ENCODE results near the gene SLC22A16.

The SLC22A16 gene

DNA sequence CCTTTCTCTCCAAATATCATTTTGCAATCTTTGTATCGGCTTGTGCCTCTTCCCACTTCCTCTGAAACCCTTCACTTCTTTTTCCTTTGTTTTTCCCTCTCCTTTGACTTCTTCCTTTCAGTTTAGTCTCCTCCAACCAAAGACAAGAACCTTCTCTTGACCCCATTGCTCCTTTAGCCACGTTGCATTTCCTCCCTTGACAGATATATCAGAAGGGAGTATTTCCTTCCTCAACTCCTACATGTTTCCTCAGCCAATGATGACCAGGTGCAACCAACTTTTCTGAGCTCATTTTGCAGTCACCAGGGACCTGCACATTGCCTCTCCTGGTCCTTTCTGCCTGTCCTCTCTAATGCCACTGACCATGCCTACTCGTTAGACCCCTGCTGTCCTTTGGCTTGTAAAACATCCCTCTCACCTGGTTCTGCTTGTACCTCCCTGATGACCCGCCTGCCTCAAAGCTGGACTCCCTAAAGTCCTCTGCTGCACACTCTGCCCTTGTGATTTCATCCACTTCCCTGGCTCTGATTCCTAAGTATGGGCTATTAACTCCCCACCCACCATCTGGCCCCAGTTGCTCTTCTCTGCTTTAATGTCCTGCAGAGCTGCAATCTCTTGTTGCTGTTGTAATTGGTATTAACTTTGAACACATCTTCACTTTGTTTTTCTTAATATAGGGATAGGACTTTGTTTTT is 27.4 kb downstream of the SLC22A16 start:
- DNase-seq (ENCODE audit: low spot score): no peak

DNA sequence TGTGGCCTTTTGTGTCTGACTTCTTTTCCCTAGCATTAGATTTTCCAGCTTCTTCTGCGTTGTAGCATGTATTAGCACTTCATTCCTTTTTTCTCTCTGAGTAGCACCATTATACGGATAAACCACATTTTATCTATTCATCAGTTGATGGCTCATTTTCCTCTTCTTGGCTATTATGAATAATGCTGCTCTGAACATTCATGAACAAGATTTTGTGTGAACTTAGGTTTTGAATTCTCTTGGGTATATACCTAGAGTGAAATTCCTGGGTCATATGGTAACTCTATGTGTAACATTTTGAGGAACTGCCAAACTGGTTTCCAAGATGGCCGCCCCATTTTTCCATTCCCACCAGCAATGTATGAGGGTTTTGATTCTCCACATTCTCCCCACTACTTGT is 28.7 kb downstream of the SLC22A16 start:
- no peak for DNase-seq (ENCODE audit: low spot score)

DNA sequence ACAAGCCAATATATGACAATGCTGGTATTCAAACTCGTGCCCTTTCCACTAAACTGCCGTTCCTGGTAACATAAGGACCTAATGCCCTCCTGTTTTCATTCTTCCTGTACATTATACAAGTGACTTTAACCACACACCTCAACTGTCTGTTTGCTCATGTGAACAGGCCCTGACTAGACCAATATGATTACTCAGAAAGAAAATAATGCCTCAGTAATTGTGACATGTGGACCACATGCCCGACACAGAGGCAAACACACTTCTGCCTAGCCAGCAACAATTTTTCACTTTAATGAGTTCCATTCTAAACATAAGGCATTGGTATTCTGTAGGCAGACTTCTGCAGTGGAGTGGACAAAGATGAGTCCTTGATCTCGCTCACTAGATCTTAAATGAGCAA is 30.0 kb downstream of the SLC22A16 start:
- DNase-seq (ENCODE audit: low spot score): no peak

DNA sequence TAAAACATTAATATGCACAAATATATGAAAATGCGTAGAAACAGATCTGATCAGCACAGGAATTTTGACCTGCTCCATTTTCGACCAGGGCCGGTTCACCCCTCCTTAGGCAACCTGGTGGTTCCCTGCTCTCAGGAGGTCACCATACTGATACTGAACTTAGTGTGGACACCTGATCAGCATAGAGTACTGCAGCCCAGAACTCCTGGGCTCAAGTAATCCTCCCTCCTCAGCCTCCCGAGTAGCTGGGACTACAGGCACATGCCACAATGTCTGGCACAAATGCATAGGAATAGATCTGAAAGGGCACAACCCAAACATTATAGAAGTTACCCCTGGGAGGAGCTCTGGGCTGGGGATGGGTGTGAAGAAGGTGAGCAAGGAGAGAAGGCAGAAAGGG is 36.4 kb downstream of the SLC22A16 start:
- no peak for DNase-seq (ENCODE audit: low spot score)

DNA sequence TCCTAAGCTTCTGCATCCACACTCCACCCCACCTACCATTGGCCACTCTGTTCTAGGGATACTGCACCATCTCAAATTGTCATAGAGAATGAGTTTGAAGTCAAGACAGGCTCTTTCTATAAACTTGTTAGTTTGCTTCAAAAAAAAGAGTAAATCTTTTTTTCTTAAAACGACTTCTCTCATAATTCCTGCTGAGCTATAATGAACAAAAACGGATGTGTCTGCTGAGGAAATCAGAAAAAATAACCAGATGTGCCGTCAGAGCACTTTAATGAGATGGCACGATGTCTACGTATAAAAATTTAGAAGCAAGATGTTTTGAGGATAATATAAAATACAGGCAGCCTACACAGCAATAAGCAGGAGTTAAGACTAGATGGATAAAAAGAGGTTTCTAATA is 37.1 kb downstream of the SLC22A16 start:
- DNase-seq (ENCODE audit: low spot score): no peak

DNA sequence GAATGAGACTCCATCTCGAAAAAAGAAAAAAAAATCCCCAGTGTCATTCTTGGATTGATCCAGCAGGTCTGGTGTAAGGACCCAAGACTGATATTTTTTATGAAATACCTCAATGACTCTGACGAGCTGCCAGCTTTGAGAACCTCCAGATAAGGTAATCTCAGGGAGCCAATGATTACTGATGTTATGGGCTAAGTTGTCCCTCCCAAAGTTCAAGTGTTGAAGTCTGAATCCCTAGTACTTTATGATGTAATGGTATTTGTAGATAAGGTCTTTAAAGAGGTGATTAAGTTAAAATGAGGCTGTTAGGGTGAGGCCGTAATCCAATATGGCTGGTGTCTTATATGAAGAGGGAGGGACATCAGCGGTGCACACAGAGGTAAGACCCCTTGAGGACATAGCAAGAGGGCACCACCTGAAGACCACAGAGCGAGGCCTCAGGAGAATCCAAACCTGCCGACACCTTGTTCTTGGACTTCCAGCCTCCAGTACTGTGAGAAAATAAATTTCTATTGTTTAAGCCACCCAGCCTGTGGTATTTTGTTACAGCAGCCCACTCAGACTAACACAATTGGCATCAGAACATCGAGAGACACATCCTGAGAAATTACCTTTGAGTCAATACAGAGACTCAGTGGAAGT is 41.3 kb downstream of the SLC22A16 start:
- DNase-seq (ENCODE audit: low spot score): no peak

DNA sequence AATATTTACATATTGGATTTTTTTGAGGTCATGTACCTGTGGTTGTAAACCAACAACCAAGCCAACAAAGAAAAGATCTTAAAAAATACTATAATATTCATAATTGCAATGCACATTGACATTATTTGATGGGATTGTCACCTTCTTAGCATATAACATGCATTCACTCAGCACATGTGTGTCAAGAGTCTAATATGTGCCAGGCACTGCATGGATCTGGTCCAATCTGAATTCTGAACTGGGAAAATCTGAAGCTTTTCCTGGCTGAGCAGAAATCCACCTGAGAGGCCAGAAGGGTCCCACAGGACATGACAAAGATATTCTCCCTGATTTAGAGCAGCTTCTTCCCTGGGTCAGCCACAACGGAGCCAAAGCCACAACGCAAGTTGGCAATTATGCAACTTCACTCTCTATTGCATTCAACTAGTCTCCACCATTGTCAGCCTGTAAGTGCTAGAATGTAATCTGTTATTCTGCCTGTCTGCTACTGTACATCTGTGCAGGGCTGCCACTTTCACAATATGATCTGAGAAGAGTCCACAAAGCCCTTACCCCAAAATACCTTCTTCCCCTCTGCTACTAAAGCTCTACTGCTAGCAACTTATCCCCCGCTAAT is 44.0 kb downstream of the SLC22A16 start:
- no peak for DNase-seq (ENCODE audit: low spot score)

DNA sequence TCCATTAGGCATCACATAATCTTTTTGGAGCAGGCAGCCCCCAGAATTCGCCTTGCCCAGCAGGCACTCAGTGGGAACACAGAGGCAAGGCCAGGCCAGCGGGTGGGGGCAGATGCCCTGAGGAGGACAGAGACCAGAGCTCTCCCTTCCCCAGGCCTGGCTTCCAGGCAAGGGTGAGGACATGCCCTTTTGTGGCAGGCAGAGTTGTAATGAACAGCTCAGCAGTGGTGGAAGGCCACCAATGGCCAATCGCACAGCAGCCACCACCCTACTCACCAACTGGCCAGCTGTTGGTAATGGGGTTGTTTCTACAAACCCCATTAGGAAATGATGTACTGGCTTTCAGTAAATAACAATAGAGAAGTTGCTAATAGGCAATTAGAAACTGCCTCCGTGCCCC is 45.7 kb downstream of the SLC22A16 start:
- no peak for DNase-seq (ENCODE audit: low spot score)

DNA sequence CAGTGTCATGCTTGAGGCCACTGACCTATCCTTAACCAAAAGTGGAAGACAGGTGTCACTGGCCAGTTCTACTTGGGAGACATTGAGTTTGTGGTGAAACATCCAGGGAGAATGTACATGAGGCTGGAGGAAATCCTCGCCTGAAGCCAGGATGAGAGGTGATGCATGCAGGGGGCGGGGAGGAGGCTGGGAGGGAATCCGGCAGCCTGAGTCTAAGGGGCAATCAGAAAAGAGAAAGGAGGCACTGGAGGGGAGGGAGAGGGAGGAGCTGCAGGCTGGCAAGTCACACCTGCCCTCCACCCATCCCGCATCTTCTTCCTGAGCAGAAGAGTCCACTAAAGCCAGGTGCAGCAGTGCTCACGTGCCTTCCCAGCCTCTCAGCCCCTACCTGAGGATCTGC is 46.2 kb downstream of the SLC22A16 start:
- DNase-seq (ENCODE audit: low spot score): no peak

DNA sequence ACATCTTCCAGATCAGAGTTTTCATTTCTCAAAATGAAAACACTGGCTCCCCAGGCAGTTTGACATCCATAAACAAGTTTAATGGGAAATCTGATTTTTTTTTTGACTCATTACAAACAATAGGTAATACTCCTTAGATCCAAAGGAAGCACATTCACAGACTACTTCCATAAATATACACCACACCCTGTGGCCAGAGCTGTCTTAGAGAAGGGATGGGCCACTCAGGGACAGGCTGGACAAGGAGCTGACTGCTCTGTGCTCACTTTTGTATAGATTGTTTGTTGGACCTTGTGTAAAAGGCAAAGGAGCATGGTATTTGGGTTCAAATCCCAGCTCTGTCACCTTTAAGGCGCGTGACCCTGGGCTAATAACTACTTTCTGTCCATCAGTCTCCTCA is 48.3 kb downstream of the SLC22A16 start:
- DNase-seq (ENCODE audit: low spot score): no peak

DNA sequence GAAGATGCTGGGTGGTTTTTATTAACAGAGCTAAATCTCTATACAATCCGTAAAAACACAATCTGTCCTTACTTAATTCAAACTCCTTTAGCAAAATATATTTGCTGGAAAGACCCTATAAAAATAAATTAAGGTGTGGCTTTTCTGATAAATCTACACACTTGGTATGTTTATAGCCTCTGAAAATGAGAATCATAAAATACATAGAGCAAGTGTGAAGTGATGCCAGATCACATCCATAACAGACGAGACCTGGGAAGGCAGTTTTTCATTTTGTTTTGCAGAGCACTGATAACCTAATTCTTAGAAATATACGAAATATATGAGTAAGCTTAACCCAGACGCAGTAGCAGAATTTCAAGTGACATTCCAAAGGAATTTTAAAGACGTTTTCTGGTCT is 50.6 kb downstream of the SLC22A16 start:
- DNase-seq (ENCODE audit: low spot score): no peak

DNA sequence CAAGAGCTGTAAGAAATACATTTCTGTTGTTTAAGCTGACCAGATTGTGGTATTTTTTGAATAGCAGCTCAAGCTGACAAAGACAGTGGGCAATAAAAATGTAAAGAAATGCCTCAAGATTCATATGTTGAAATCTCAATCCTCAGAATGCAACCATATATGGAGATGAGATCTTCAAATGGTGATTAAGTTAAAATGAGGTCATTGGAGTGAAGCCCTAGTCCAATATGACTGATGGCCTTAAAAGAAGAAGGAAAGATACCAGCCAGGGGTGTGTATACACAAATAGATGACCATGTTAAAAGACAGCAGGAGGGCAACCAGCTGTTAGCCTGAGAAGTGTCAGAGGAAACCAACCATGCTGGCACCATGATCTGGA is 54.0 kb downstream of the SLC22A16 start:
- DNase-seq (ENCODE audit: low spot score): no peak

DNA sequence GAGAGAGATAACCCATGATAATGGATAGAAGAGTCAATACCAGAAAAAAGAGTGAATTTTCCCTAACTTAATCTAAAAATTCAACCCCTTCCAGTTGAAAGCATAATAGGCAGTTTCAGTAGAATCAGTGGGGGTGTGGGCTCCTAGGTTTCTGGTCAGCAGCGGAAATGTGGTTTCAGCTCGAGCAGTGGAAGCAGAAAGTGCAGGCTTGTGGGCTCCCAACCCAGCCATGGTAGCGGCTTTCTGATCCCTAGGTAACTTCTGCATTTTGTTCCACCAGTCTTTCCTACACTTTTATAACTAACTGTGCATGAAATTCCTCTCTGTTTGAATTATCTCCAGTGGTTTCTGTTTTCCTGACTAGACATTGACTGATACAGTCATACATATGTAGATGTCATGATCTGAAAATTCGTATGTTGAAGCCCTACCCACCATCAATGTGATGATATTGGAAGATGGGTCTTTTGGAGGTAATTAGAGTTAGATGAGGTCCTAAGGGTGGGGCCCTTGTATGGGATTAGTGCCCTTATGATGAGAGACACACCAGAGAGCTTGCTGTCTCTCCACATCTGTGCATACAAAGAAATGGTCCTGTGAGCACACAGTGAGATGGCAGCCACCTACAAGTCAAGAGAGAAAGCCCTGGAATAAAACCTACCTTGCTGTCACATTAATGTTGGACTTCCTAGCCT is 54.5 kb downstream of the SLC22A16 start:
- no peak for DNase-seq (ENCODE audit: low spot score)

DNA sequence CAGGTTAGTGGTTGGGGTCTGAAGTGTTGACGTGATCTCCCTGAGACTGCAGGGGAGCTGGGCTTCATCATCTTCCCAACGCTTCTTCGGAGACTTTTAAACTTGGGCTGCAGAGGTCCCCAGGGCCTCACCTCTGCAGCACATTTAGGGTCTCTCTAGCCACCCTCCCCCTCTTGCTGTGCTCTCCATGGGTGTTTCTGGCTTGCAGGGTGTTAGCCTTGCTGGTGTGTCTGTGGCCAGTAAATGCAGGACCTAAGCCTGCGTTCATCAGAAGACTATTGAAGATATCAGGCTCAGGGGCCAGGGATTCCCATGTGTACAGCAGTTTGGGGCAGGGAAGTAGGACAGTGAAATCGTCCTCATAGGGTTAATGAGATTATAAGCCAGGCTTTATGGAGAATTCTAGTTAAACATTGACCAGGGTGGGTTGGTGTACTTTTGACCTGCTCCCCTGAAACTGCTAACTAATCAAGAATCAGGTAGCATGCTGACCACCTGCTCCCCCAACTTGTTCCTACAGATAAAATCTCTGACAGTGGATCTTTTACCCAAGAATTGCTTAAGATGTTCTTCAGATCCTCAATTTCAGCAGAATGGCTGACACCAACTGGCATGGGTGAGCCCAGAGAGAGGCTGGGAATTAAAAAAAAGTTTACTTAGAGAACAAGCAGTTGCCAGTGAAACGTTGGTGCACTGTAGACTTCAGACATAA is 57.2 kb downstream of the SLC22A16 start:
- no peak for DNase-seq (ENCODE audit: low spot score)

DNA sequence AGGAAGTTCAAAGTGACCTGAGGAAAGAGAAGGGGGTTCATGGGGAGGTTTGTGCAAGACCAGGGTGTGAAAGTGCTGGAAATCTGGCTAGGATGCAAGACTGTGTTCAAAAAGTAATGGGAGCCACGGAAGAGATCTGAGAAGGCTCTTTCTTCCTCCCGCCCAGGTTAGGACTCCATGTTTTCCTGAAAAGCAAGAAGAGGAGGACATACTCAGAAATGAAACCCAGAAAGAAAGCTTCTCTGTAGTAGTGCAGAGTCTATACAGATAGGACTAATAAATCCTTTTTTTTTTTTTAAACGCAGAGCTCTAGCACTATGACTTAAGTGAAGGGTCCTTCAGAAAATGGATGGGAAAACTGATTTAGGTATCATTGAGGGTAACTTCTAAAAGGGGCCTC is 57.8 kb downstream of the SLC22A16 start:
- DNase-seq (ENCODE audit: low spot score): no peak

DNA sequence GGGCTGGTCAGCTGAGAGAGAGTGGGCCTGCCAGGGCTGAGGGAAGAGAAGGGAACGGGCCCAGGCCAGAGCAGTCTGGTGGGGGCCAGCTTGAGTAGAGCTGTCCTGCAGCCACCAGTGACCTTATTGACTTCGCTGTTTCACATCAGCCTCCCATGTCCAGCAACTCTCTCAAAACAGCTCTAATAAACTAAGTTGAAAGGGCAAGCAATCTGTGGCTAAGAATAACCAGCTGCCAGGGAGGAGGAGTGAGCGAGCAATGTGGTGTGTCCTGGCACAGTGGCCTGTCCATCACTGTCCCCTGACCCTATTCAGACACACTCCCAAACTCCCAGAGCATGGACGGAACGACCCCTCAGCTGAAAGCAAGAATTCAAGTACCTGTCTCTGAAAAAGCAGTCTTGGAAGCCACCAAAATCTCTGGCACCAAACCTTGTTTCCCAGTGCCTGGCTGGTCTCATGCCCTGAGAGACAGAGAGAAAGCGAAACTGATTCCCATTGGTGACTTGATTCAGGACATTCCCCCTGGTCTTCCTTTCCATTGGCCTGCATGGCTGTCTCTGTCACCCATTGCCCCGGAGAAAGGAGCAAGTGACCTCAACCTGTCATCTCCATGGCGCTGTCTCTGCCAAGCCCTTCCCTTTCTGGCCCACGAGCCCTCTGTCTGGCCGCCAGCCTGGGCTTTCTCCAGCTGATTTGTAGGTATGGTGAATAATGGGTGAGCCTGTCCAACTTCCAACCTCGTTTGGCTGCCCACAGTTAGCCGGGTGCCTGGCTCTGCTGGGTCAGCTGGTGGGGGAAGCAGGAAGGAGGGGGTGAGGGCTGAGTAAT is 61.1 kb downstream of the SLC22A16 start, which contains the start of gene DDO:
TSS of gene DDO (minus strand) at position 490 of the 831 bp plus-strand sequence. CDS start 2,113 bp downstream, outside the sequence.
- peak; percentile 25 for DNase-seq (ENCODE audit: low spot score)

DNA sequence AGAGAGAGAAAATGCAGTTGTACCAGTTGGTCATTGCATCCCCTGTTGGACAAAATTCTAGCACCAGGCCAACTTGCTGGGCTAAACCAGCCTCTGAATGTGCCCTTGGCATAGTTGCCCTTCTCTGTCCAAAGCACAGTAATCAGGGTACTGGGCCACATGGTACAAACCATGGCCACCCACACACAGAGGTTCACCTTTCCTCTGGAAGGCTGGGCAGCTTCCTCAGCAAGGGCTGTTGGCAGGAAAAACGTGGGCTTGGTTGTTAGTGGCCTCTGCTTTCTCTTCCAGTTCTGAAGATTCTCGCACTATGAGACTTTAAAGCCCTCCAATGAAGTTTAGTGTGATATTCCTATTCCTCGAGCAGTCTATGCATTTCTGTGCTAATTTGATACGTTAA is 61.7 kb downstream of the SLC22A16 start:
- no peak for DNase-seq (ENCODE audit: low spot score)

DNA sequence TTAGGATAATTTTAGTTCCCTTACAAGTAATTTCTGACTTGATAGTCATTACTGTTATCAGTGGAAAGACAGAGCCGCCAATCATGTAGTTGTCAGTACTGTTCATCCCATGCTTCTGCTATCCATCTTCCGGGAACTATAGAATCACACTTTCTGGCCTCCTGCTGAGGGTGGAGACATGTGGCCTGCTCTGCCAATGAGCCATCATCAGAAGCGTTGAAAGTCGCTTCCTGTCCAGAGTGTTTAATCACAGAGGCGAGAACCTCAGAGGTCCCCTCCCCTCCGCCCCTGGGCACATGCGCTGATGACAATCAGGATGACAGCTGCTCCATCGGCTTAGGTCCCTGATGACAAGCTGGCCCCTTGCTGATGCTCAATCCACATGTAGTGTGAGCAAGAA is 64.1 kb downstream of the SLC22A16 start:
- DNase-seq (ENCODE audit: low spot score): no peak

DNA sequence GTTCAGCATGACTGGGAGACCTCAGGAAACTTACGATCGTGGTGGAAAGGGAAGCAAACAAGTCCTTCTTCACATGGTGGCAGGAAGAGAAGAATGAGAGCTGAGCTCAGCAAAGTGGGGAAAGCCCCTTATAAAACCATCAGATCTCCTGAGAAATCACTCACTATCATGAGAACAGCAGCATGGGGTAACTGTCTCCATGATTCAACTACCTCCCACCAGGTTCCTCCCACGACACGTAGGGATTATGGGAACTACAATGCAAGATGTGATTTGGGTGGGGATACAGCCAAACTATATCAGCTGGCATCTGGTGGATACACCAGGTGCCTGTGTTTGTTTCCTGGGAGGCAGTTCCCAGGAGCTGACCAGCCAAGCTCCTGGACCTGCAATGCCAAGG is 65.9 kb downstream of the SLC22A16 start:
- DNase-seq (ENCODE audit: low spot score): no peak

DNA sequence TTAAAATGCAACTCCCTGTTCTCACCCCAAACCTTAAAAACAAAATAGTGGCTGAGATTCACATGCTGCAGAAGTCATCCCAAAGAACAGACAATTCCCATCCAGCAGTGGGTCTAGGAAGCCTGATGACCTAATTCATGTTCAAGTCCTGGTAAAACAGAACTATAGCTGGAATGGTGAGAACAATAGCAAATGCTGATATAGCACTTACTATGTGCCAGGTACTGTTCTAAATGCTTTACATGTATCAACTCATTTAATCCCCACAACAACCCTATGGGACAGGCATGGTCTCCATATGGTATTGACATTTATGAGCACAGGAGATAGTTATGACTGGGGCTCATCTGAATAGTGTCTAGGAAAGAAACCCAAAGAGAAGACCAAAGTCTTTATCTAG is 66.6 kb downstream of the SLC22A16 start:
- DNase-seq (ENCODE audit: low spot score): no peak

DNA sequence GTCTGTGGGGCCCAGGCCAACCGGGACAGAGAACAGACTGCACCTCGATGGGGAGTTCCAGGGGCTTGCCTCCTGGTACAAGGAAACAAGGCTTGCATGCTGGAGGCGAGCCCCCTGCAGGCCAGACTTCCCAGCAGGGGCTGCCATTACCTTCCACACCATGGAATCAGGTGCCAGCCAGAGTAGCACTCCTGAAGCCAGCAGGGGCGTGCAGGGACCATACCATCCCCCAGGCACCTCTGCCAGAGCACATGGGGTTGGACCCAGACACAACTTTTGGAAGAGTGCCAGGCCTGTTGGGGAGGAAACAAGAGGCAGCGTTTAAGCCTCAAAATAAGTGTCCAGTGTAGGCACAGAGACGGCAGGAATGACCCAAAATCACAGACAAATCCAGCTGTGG is 67.5 kb downstream of the SLC22A16 start:
- DNase-seq (ENCODE audit: low spot score): no peak

Measured in hematopoietic multipotent progenitor cell treated with erythropoietin and hydrocortisone succinate and interleukin-3 and kit ligand, for 17 days (in vitro differentiated cells).